Erythroblast (primary cell): ENCODE results near the gene CHD9.

Source experiments
- GATA1 ChIP-seq: IDR thresholded peaks from 2 replicates; pipeline ENCODE4 v1.6.1; 2011; ENCODE audit warnings: low read depth, mild to moderate bottlenecking, control low read depth, low read length, moderate library complexity
- POLR2A ChIP-seq: IDR thresholded peaks from 2 replicates; pipeline ENCODE4 v1.6.1; 2011; ENCODE audit warnings: mild to moderate bottlenecking, low read length

GRCh38 chr16:53123747-53124146 lies 69.0 kb downstream of the CHD9 start:
- TF ChIP-seq POLR2A (no peak), GATA1 (no peak)
